HEK293 (cell line): Measurements from ENCODE around the gene EEIG2.
A peak's percentile ranks its signal among the peaks of the same experiment; 100 is the strongest.
"Not testable (repeated sequence)": the region's sequence is repeated elsewhere in the genome, so short reads cannot be mapped to it uniquely, and the experiment has no call there.

Experiments used
- CTCF ChIA-PET: fragments of 350-600 bp; formaldehyde crosslinking; extraction: SDS; loops from one replicate; lab custom pipeline; 2021; ENCODE audit warnings: antibody characterized with exemption; lab: Yijun Ruan, JAX
- POLR2A ChIA-PET: fragments of 300-600 bp; formaldehyde crosslinking; extraction: SDS; loops from one replicate; lab custom pipeline; 2020; ENCODE audit warnings: antibody characterized with exemption, inconsistent platforms; lab: Yijun Ruan, JAX
- H3K27ac ChIP-seq: fragments of 200-500 bp; sonication (Bioruptor generic); 2 replicates; pipeline ENCODE4 v1.5.1; 2014; ENCODE audit warnings: low read depth, low read length, control low read depth, inconsistent platforms; ENCODE audit errors: extremely low read depth
- H3K36me3 ChIP-seq, 2 experiments: fragments of 200-500 bp in 1 of 2; sonication (Bioruptor generic) in 1 of 2; 1 replicate in 1 of 2; 2 replicates in 1 of 2; pipeline ENCODE4 v1.5.1; 2014 to 2017; ENCODE audit warnings: inconsistent platforms in 2 of 2, low read length in 2 of 2; ENCODE audit not compliant: control insufficient read depth in 2 of 2, insufficient read depth in 1 of 2
- H3K4me1 ChIP-seq: fragments of 200-500 bp; sonication (Bioruptor generic); 2 replicates; pipeline ENCODE4 v1.5.1; 2014; ENCODE audit warnings: mild to moderate bottlenecking, low read length, inconsistent platforms; ENCODE audit not compliant: control insufficient read depth, insufficient read depth
- H3K4me3 ChIP-seq: 2 replicates; pipeline ENCODE4 v1.5.1; 2011; ENCODE audit warnings: low read depth, mild to moderate bottlenecking, control low read depth, low read length, moderate library complexity
- H3K9me3 ChIP-seq: fragments of 200-500 bp; sonication (Bioruptor generic); 2 replicates; pipeline ENCODE4 v1.5.1; 2014; ENCODE audit warnings: low read depth, low read length, inconsistent platforms; ENCODE audit not compliant: control insufficient read depth, insufficient read depth
- AEBP2 ChIP-seq: fragments of 450-650 bp; formaldehyde crosslinking; IDR thresholded peaks from 2 replicates; pipeline ENCODE4 v1.5.1; 2016; ENCODE audit warnings: missing biosample characterization, missing genetic modification characterization, borderline replicate concordance
- GLI2 ChIP-seq: fragments of 450-650 bp; formaldehyde crosslinking; IDR thresholded peaks from 2 replicates; pipeline ENCODE4; 2017; ENCODE audit warnings: missing biosample characterization, missing genetic modification characterization, low read depth, borderline replicate concordance
- GLI4 ChIP-seq: fragments of 450-650 bp; formaldehyde crosslinking; IDR thresholded peaks from 2 replicates; pipeline ENCODE4 v1.5.1; 2016; ENCODE audit warnings: missing biosample characterization, missing genetic modification characterization
- KLF8 ChIP-seq: fragments of 450-650 bp; formaldehyde crosslinking; IDR thresholded peaks from 2 replicates; pipeline ENCODE4 v1.5.1; 2016; ENCODE audit warnings: missing biosample characterization, missing genetic modification characterization
- MYNN ChIP-seq: fragments of 450-650 bp; formaldehyde crosslinking; IDR thresholded peaks from 2 replicates; pipeline ENCODE4 v1.5.1; 2016; ENCODE audit warnings: missing biosample characterization, missing genetic modification characterization, borderline replicate concordance
- TSHZ1 ChIP-seq: fragments of 450-650 bp; formaldehyde crosslinking; IDR thresholded peaks from 2 replicates; pipeline ENCODE4 v1.5.1; 2016; ENCODE audit warnings: missing biosample characterization, missing genetic modification characterization, borderline replicate concordance
- WT1 ChIP-seq: fragments of 450-650 bp; formaldehyde crosslinking; IDR thresholded peaks from 2 replicates; pipeline ENCODE4 v1.5.1; 2016; ENCODE audit warnings: missing biosample characterization, missing genetic modification characterization
- ZBTB21 ChIP-seq: fragments of 450-650 bp; formaldehyde crosslinking; IDR thresholded peaks from 2 replicates; pipeline ENCODE4 v1.5.1; 2017; ENCODE audit warnings: missing biosample characterization, missing genetic modification characterization
- ZBTB26 ChIP-seq: fragments of 450-650 bp; formaldehyde crosslinking; optimal IDR thresholded peaks from 2 replicates; pipeline ENCODE3; 2016; ENCODE audit warnings: missing biosample characterization, mild to moderate bottlenecking, missing genetic modification characterization
- ZNF146 ChIP-seq: fragments of 450-650 bp; formaldehyde crosslinking; IDR thresholded peaks from 2 replicates; pipeline ENCODE4 v1.5.1; 2016; ENCODE audit warnings: missing biosample characterization, missing genetic modification characterization
- ZNF16 ChIP-seq: fragments of 450-650 bp; formaldehyde crosslinking; IDR thresholded peaks from 2 replicates; pipeline ENCODE4 v1.5.1; 2016; ENCODE audit warnings: low read depth, missing biosample characterization, missing genetic modification characterization
- ZNF2 ChIP-seq: fragments of 450-650 bp; formaldehyde crosslinking; IDR thresholded peaks from 2 replicates; pipeline ENCODE4 v1.5.1; 2016; ENCODE audit warnings: missing biosample characterization, missing genetic modification characterization
- ZNF24 ChIP-seq: fragments of 450-650 bp; formaldehyde crosslinking; IDR thresholded peaks from 2 replicates; pipeline ENCODE4 v1.5.1; 2016; ENCODE audit warnings: missing biosample characterization, missing genetic modification characterization
- ZNF473 ChIP-seq: fragments of 450-650 bp; formaldehyde crosslinking; IDR thresholded peaks from 2 replicates; pipeline ENCODE4 v1.5.1; 2017; ENCODE audit warnings: missing biosample characterization, missing genetic modification characterization
- ZNF561 ChIP-seq: fragments of 450-650 bp; IDR thresholded peaks from 2 replicates; pipeline ENCODE4 v1.5.1; 2018; ENCODE audit warnings: missing biosample characterization, missing genetic modification characterization, borderline replicate concordance
- ZNF610 ChIP-seq: fragments of 450-650 bp; formaldehyde crosslinking; IDR thresholded peaks from 2 replicates; pipeline ENCODE4 v1.5.1; 2016; ENCODE audit warnings: missing biosample characterization, missing genetic modification characterization, borderline replicate concordance
- ZNF791 ChIP-seq: fragments of 450-650 bp; formaldehyde crosslinking; IDR thresholded peaks from 2 replicates; pipeline ENCODE4 v1.5.1; 2016; ENCODE audit warnings: missing biosample characterization, missing genetic modification characterization
- ZNF830 ChIP-seq: fragments of 450-650 bp; IDR thresholded peaks from 2 replicates; pipeline ENCODE4 v1.5.0; 2018; ENCODE audit warnings: missing biosample characterization, missing genetic modification characterization, low read depth, mild to moderate bottlenecking, moderate library complexity

EEIG2 gene

GRCh38 chr1:108541861-108542260 lies 18.0 kb upstream of the EEIG2 start:
- ChIA-PET POLR2A (no interaction called here), CTCF (interaction anchor here (1.0 to 1.6 kb wide), 2 partner anchors 17 to 19 kb away, joined by 5 read pairs; partner anchors contain the start of gene EEIG2)
- TF ChIP-seq ZNF610 (tag by site-specific recombination) = no peak
- no peak for TF ChIP-seq AEBP2 (tag by site-specific recombination)
- TF ChIP-seq MYNN (tag by site-specific recombination) = no peak
- no peak for TF ChIP-seq GLI4 (tag by site-specific recombination)
- no peak for TF ChIP-seq ZNF24 (tag by site-specific recombination)
- no peak for TF ChIP-seq ZNF2 (tag by site-specific recombination)
- TF ChIP-seq WT1 = no peak
- no peak for TF ChIP-seq ZNF561 (tag by site-specific recombination)
- no peak for TF ChIP-seq ZBTB26 (tag by site-specific recombination)
- Histone ChIP-seq H3K9me3 (no peaks in the 10 kb centered on the region), H3K27ac (no peak overlapping the region), H3K36me3 (no peaks in the 10 kb centered on the region), H3K4me1 (no peaks in the 10 kb centered on the region), H3K4me3 (no peak overlapping the region)

GRCh38 chr1:108547493-108547892 lies 12.4 kb upstream of the EEIG2 start:
- H3K4me3 ChIP-seq, H3K9me3 ChIP-seq, CTCF ChIA-PET: not testable (repeated sequence)
- peak; percentile 80 for TF ChIP-seq ZNF146 (tag by site-specific recombination)
- TF ChIP-seq, all 188 proteins: peak for 1; not testable (repeated sequence) for 187
- H3K27ac ChIP-seq, H3K4me1 ChIP-seq, POLR2A ChIA-PET, H3K36me3 ChIP-seq: not testable (repeated sequence)

- ChIA-PET CTCF (interaction anchor here (0.6 to 1.0 kb wide), 2 partner anchors 8 to 92 kb away, joined by 3 to 4 read pairs; no protein-coding TSS in a partner anchor), POLR2A (no interaction called here)
- H3K36me3 ChIP-seq = no peaks in the 10 kb centered on the region
- TF ChIP-seq GLI2 (no peak), ZBTB21 (no peak), ZNF830 (tag by site-specific recombination) (no peak), KLF8 (tag by site-specific recombination) (no peak), ZNF16 (tag by site-specific recombination) (no peak), TSHZ1 (no peak), ZNF473 (tag by site-specific recombination) (no peak), ZNF791 (tag by site-specific recombination) (no peak)
- TF ChIP-seq, all 188 proteins: peak for 0
- no peak overlapping the region for H3K4me3 ChIP-seq
- no peak overlapping the region for H3K27ac ChIP-seq
- no peaks in the 10 kb centered on the region for H3K9me3 ChIP-seq
- H3K4me1 ChIP-seq = no peaks in the 10 kb centered on the region
These were observed 8.6 kb upstream of the EEIG2 start for GRCh38 chr1:108551137-108551862.
